ENCODE measurements around the gene PPFIBP2. TPM values are rescaled to one million over a fixed set of nuclear protein-coding genes. Genes with fewer than 3 reads are reported as not detected.

The PPFIBP2 gene
- total RNA-seq, 1 experiment from 2014 or later, result 21.5 TPM

DNA sequence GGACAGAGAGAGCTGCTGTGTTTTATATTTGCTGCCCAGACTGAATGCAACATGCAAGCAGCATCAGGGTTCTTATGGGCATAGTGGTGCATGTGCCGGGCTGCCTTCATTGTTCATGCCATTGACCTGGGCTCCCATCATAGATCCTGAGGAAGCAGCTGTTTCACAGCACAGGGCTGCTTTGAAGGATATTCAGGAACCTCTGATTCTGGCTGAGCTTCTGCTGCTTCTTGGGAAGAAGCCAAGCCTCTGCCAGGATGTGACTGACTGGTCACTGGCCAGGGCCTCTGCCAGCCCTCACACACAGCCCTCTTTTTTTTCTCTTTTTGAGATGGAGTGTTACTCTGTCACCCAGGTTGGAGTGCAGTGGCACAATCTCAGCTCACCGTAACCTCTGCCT, 116.2 kb downstream of the PPFIBP2 start:
- Histone ChIP-seq H3K4me3 (ENCODE audit: low read depth in 2 of 2, low read length in 2 of 2) (no peak overlapping the region), H3K27ac (ENCODE audit: low read length) (no peak overlapping the region)
- no TSS peak for BruUV-seq (replicated peaks)

GRCh38 chr11:7632211-7632610, 118.4 kb downstream of the PPFIBP2 start:
- H3K4me1 ChIP-seq (ENCODE audit: control insufficient read depth, insufficient read depth, low read length), result no peaks in the 10 kb centered on the region
- H3K27me3 ChIP-seq (ENCODE audit: control insufficient read depth, insufficient read depth, low read length), result no peaks in the 10 kb centered on the region
- no TSS peak for BruUV-seq (replicated peaks)
- intact Hi-C loops (cut with micrococcal nuclease; ENCODE audit: unreplicated experiment) (no loop called here), in situ Hi-C loops (cut with HindIII; ENCODE audit: low pct_unique_long_range_greater_than_20kb, low sequenced_read_pairs) (no loop called here)
- no peaks in the 10 kb centered on the region for H3K9me3 ChIP-seq (ENCODE audit: control insufficient read depth, insufficient read depth, low read depth, low read length)
- no peak overlapping the region for H3K4me3 ChIP-seq (ENCODE audit: low read depth in 2 of 2, low read length in 2 of 2)
- POLR2A ChIA-PET, result no interaction called here
- DNase-seq (ENCODE audit: low read depth, low spot score) (no peak), ATAC-seq (no peak)
- no peaks in the 10 kb centered on the region for H3K36me3 ChIP-seq (ENCODE audit: control insufficient read depth, insufficient read depth, low read length)
- TF ChIP-seq SIN3A (IDR thresholded peaks at IDR 0.05; ENCODE audit: borderline replicate concordance, insufficient read depth, low read depth, low read length) (no peak), CTCF (IDR thresholded peaks at IDR 0.05) (no peak), POLR2AphosphoS5 (IDR thresholded peaks at IDR 0.05; ENCODE audit: low read depth, low read length) (no peak), TCF7L2 (IDR thresholded peaks at IDR 0.05; ENCODE audit: low read depth, low read length) (no peak)
- TF ChIP-seq, protein P1, sequence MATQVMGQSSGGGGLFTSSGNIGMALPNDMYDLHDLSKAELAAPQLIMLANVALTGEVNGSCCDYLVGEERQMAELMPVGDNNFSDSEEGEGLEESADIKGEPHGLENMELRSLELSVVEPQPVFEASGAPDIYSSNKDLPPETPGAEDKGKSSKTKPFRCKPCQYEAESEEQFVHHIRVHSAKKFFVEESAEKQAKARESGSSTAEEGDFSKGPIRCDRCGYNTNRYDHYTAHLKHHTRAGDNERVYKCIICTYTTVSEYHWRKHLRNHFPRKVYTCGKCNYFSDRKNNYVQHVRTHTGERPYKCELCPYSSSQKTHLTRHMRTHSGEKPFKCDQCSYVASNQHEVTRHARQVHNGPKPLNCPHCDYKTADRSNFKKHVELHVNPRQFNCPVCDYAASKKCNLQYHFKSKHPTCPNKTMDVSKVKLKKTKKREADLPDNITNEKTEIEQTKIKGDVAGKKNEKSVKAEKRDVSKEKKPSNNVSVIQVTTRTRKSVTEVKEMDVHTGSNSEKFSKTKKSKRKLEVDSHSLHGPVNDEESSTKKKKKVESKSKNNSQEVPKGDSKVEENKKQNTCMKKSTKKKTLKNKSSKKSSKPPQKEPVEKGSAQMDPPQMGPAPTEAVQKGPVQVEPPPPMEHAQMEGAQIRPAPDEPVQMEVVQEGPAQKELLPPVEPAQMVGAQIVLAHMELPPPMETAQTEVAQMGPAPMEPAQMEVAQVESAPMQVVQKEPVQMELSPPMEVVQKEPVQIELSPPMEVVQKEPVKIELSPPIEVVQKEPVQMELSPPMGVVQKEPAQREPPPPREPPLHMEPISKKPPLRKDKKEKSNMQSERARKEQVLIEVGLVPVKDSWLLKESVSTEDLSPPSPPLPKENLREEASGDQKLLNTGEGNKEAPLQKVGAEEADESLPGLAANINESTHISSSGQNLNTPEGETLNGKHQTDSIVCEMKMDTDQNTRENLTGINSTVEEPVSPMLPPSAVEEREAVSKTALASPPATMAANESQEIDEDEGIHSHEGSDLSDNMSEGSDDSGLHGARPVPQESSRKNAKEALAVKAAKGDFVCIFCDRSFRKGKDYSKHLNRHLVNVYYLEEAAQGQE (IDR thresholded peaks at IDR 0.05; ENCODE audit: insufficient read depth in 1 of 2, low read depth in 2 of 2, low read length in 1 of 2), result no peak
- H3K27ac ChIP-seq (ENCODE audit: low read length), result no peak overlapping the region
- CTCF ChIA-PET, result no interaction called here

More for the DNA sequence above, 116.2 kb downstream of the PPFIBP2 start:
- DNase-seq (ENCODE audit: low read depth, low spot score) (no peak), ATAC-seq (no peak)
- no peaks in the 10 kb centered on the region for H3K36me3 ChIP-seq (ENCODE audit: control insufficient read depth, insufficient read depth, low read length)
- no peaks in the 10 kb centered on the region for H3K27me3 ChIP-seq (ENCODE audit: control insufficient read depth, insufficient read depth, low read length)
- in situ Hi-C loops (cut with HindIII; ENCODE audit: low pct_unique_long_range_greater_than_20kb, low sequenced_read_pairs) (no loop called here), intact Hi-C loops (cut with micrococcal nuclease; ENCODE audit: unreplicated experiment) (no loop called here)
- no peaks in the 10 kb centered on the region for H3K9me3 ChIP-seq (ENCODE audit: control insufficient read depth, insufficient read depth, low read depth, low read length)
- ChIA-PET CTCF (no interaction called here), POLR2A (no interaction called here)
- H3K4me1 ChIP-seq (ENCODE audit: control insufficient read depth, insufficient read depth, low read length), result no peaks in the 10 kb centered on the region
- no peak for TF ChIP-seq CTCF (IDR thresholded peaks at IDR 0.05)
- TF ChIP-seq POLR2AphosphoS5 (IDR thresholded peaks at IDR 0.05; ENCODE audit: low read depth, low read length), result no peak
- no peak for TF ChIP-seq SIN3A (IDR thresholded peaks at IDR 0.05; ENCODE audit: borderline replicate concordance, insufficient read depth, low read depth, low read length)
- TF ChIP-seq TCF7L2 (IDR thresholded peaks at IDR 0.05; ENCODE audit: low read depth, low read length), result no peak
- TF ChIP-seq, protein P1 (IDR thresholded peaks at IDR 0.05; ENCODE audit: insufficient read depth in 1 of 2, low read depth in 2 of 2, low read length in 1 of 2), result no peak
